Mesothelial cell of epicardium (in vitro differentiated cells): ENCODE data around the gene GDPD2. TPM values are rescaled to one million over a fixed set of nuclear protein-coding genes. Genes with fewer than 3 reads are reported as not detected.

Experiments
- DNase-seq, 2 experiments: peaks; one replicate each; pipeline ENCODE4 v3.0.0; 2021; ENCODE audit warnings: low spot score in 2 of 2; ENCODE audit not compliant: unreplicated experiment in 2 of 2
- H3K27ac Mint-ChIP-seq: 2 replicates; pipeline ENCODE4 v1.8.0; 2021; ENCODE audit warnings: mixed read lengths
- H3K27me3 Mint-ChIP-seq: 2 replicates; pipeline ENCODE4 v1.8.0; 2021; ENCODE audit warnings: low read depth, mixed read lengths
- H3K36me3 Mint-ChIP-seq: 2 replicates; pipeline ENCODE4 v1.8.0; 2021; ENCODE audit warnings: mixed read lengths
- H3K4me1 Mint-ChIP-seq: 2 replicates; pipeline ENCODE4 v1.8.0; 2021; ENCODE audit warnings: mixed read lengths
- H3K4me3 Mint-ChIP-seq: 2 replicates; pipeline ENCODE4 v1.8.0; 2021; ENCODE audit warnings: mild to moderate bottlenecking, moderate library complexity, mixed read lengths
- H3K9me3 Mint-ChIP-seq: 2 replicates; pipeline ENCODE4 v1.8.0; 2021; ENCODE audit warnings: mixed read lengths
- total RNA-seq: library from RNA; stranded (reverse); gene quantifications from 3 replicates; pipeline ENCODE4 v1.2.1, GENCODE V29; 2021
- TF ChIP-seq, protein P1 (sequence below): fragments of 200-600 bp; sonication (generic); IDR thresholded peaks from one replicate; pipeline ENCODE4 v1.5.0; 2021; ENCODE audit warnings: antibody characterized with exemption; ENCODE audit not compliant: unreplicated experiment

The GDPD2 gene
- total RNA-seq, 1 donor from 2014 or later: 0.29 TPM

DNA sequence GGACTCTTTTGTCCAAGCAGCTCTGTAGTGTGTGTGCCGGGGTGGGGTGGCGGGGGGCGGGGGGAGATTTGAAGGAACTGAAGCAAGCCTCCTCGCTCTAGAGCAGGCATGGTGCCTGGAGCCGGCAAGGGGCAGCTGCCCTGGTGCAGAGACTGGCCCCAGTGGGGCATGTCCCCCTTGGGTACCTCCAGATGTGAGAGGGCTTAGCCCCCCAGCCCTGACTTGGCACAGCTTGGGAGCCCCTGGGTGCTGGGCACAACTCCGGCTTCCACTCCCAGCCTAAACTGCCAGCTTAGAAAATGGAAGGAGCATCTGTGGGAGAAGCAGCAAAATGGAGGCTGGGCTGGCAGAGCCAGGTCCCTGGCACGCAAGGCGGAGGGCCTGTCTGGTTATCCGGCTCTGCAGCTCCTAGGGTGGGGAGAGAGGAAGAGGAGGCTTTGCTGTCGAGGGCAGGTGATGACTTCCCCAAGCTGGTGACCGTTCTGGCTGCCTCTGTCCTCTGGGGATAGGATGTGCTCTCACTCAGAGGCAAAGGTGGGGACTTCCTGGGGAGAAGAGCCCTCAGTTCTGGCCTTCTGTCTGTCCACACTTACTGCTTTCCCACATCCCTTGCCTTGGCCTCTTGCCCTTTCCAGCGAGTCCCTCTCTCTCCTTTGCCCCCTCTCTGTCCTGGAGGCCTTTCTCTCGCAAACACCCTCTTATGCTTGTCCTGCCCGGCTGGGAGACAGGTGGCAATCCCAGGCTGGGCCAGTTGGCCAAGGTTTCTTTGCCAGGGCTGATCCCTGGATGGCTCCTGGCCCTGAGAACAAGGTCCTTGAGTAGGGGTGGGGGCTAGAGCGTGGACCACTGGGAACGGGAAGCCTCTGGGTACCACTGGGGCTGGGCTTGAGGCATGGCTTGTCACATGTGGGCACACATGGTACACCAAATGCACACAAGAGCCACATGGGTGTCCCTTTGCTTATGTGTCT, 23.6 kb downstream of the GDPD2 start:
- no peak for DNase-seq
- TF ChIP-seq, protein P1, sequence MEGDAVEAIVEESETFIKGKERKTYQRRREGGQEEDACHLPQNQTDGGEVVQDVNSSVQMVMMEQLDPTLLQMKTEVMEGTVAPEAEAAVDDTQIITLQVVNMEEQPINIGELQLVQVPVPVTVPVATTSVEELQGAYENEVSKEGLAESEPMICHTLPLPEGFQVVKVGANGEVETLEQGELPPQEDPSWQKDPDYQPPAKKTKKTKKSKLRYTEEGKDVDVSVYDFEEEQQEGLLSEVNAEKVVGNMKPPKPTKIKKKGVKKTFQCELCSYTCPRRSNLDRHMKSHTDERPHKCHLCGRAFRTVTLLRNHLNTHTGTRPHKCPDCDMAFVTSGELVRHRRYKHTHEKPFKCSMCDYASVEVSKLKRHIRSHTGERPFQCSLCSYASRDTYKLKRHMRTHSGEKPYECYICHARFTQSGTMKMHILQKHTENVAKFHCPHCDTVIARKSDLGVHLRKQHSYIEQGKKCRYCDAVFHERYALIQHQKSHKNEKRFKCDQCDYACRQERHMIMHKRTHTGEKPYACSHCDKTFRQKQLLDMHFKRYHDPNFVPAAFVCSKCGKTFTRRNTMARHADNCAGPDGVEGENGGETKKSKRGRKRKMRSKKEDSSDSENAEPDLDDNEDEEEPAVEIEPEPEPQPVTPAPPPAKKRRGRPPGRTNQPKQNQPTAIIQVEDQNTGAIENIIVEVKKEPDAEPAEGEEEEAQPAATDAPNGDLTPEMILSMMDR: no peak
- Mint-ChIP-seq H3K36me3 (no peaks in the 10 kb centered on the region), H3K9me3 (peaks cover 9% of the 10 kb centered on the region), H3K27ac (no peak overlapping the region), H3K4me3 (no peak overlapping the region), H3K27me3 (peaks cover 59% of the 10 kb centered on the region), H3K4me1 (peaks cover 2% of the 10 kb centered on the region)

DNA sequence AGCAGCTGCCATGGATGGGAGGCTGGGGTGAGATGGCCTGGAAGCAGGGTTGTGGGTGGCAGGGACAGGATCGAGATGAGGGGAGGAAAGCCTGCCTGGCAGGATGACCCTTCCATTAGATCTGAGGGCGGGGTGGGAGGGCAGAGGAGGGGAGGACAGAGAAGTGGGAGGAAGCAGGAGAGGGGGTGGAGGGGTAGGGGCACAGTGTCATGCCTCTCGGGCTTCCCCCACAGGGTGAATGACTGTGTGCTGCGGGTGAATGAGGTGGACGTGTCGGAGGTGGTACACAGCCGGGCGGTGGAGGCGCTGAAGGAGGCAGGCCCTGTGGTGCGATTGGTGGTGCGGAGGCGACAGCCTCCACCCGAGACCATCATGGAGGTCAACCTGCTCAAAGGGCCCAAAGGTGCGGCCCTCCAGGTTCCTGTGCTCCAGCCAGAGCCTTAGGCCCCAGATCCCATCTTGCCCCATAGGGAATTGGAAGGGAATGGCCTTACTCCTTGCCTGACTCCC, 26.4 kb downstream of the GDPD2 start:
- peaks cover 26% of the 10 kb centered on the region for H3K4me1 Mint-ChIP-seq
- no peak overlapping the region for H3K27ac Mint-ChIP-seq
- TF ChIP-seq, protein P1: no peak
- H3K4me3 Mint-ChIP-seq: no peak overlapping the region
- peaks cover 9% of the 10 kb centered on the region for H3K9me3 Mint-ChIP-seq
- H3K36me3 Mint-ChIP-seq: no peaks in the 10 kb centered on the region
- DNase-seq: no peak
- peaks cover 31% of the 10 kb centered on the region for H3K27me3 Mint-ChIP-seq

DNA sequence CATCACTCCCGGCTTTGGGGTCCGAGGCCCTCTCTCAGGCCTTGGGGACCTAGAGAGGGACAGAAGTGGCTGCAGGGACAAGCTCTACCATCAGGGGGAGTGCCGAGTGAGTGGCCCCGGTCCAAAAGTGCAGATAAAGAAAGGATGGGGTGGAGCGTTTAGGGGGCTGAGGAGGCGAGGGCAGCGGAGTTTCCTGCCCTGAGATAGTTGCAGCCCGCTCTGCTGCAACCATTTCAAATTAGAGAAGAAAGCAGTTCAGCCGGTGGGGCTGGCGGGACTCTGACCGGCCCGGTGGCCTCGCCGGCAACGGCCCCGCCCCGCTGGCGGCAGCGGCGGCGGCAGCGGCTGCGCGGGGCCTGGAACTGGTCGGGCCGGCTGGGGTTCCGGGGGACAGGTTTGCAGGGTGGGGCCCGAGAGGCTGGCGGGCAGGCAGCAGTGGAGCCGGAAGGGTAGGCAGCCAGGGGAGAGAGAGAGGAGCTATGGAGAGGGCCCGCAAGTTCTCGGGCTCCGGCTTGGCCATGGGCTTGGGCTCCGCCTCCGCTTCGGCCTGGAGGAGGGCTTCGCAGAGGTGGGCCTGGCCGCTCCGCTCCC, 29.1 kb downstream of the GDPD2 start:
- TF ChIP-seq, protein P1: peak; percentile 57
- H3K4me1 Mint-ChIP-seq: peaks cover 41% of the 10 kb centered on the region
- H3K36me3 Mint-ChIP-seq: peaks cover 2% of the 10 kb centered on the region
- DNase-seq: peak in 1 of 2 experiments; percentile 65
- H3K27ac Mint-ChIP-seq: peak overlapping the region; percentile 73
- H3K9me3 Mint-ChIP-seq: peaks cover 10% of the 10 kb centered on the region
- peaks cover 9% of the 10 kb centered on the region for H3K27me3 Mint-ChIP-seq
- peak overlapping the region; percentile 81 for H3K4me3 Mint-ChIP-seq

DNA sequence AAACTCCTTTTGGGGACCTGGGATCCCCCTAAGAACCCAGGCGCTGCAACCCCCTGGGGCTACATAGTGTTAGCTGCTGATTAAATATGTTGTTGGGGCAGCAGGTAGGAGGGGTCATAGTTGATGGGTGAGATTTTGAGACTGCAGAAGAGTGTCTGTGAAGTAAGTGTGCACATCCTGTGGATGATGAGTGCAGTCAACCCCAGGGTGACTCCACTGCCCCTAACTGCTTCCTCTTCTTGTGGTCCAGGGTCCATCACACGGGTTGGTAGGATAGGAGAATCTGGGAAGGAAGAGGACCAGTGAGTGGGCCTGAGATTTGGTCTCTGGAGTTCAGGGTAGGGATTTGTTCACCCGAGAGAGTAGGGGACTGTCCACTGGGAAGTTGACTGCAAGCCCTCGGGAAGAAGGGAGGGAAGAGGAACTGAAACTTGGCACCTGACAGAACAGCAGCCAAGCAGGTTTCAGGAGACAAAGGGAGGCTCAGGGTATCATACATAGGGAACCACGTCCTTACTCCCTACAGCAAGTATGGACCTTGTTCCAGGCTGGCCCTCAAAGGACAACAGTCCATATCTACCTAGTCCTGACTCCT, 30.0 kb downstream of the GDPD2 start:
- Mint-ChIP-seq H3K4me3 (peak overlapping the region; percentile 73), H3K27me3 (peaks cover 3% of the 10 kb centered on the region), H3K36me3 (peaks cover 2% of the 10 kb centered on the region), H3K27ac (peak overlapping the region; percentile 2), H3K9me3 (peaks cover 10% of the 10 kb centered on the region), H3K4me1 (peaks cover 41% of the 10 kb centered on the region)
- TF ChIP-seq, protein P1: no peak
- no peak for DNase-seq

DNA sequence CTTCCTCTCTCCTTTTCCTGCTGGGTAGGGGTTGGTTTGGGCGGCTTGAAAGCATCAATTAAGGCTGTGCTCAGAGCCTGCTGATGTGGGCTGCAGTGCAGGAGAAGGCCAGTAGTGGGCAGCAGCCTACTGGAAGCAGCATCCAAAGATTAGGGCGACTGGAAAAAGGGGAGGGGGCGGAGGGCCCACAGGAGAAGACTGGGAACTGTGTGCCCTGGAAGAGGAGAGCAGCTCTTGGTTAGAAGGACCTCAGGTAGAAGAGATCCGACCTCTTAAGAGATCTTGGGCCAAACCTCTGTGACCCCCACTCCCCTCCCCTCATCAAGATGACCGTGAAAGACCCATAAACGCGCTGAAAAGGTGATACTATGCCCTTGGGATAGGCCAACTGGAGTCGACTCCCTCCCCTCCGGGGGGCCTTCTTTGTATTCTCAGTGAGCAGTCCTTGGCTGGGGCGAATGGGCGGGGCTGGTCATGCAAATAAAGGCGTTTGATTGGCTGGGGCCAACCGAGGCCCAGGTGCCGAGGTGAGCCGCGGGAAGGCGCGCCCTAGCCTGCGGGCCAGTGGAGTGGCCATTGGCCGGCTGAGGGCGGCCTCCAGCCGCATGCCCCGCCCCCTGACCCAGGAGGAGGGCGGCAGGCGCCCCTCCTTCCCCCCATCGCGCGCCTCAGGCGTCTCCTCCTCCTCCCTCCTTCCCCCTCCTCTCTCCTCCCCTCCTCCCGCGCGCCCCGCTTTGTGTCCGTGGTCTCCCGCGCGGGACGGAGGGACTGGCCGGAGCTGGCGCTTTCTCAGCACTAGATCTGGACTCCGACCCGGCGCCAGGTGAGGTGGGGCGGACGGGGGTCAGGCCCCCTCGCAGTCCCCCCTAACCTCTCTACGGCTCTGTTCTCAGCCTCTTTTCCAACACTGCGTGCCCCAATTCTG, 31.6 kb downstream of the GDPD2 start:
- TF ChIP-seq, protein P1: peak; percentile 68
- peaks cover 11% of the 10 kb centered on the region for H3K9me3 Mint-ChIP-seq
- peaks cover 6% of the 10 kb centered on the region for H3K36me3 Mint-ChIP-seq
- peak overlapping the region; percentile 85 for H3K4me3 Mint-ChIP-seq
- peak overlapping the region; percentile 92 for H3K27ac Mint-ChIP-seq
- DNase-seq: peak; percentile 66 to 79
- H3K4me1 Mint-ChIP-seq: peaks cover 41% of the 10 kb centered on the region
- H3K27me3 Mint-ChIP-seq: no peaks in the 10 kb centered on the region
